Gastroesophageal sphincter (tissue), 4 donors: ENCODE results near the gene KLF8. TPM values are rescaled to one million over a fixed set of nuclear protein-coding genes. Genes with fewer than 3 reads are reported as not detected.

ENCODE experiments used
- ATAC-seq: fragments of 150-250 bp; one replicate; pipeline ENCODE4 v1.9.1; 2016; ENCODE audit warnings: mild to moderate bottlenecking, moderate library complexity
- H3K27ac ChIP-seq, 4 donors: fragments of 200-600 bp; sonication (generic) in 3 of 4; 1 replicate in 3 of 4; 2 replicates in 1 of 4; pipeline ENCODE4 v1.5.1; 2016 to 2019
- H3K27me3 ChIP-seq: fragments of 200-600 bp; sonication (generic); one replicate; pipeline ENCODE4 v1.5.1; 2019
- H3K36me3 ChIP-seq, 2 donors: fragments of 200-600 bp; sonication (generic); one replicate each; pipeline ENCODE4 v1.5.1; 2019; ENCODE audit warnings: control low read depth in 1 of 2
- H3K4me1 ChIP-seq, 3 donors: fragments of 200-600 bp; sonication (generic); 1 replicate in 2 of 3; 2 replicates in 1 of 3; pipeline ENCODE4 v1.5.1; 2016 to 2019; ENCODE audit warnings: control low read depth in 2 of 3
- H3K4me3 ChIP-seq, 2 donors: fragments of 200-600 bp; sonication (generic); one replicate each; pipeline ENCODE4 v1.5.1; 2019; ENCODE audit warnings: mild to moderate bottlenecking in 1 of 2, moderate library complexity in 1 of 2
- H3K9me3 ChIP-seq, 3 donors: fragments of 200-600 bp; sonication (generic); one replicate each; pipeline ENCODE4 v1.5.1; 2017 to 2019; ENCODE audit warnings: control low read depth in 2 of 3
- EP300 ChIP-seq: sonication (generic); formaldehyde crosslinking; IDR thresholded peaks from one replicate; pipeline ENCODE4 v1.6.1; 2017; ENCODE audit warnings: antibody characterized with exemption, mild to moderate bottlenecking
- POLR2A ChIP-seq, 2 donors: fragments of 450-650 bp; IDR thresholded peaks; one replicate each; pipeline ENCODE4 v1.6.1; 2017; ENCODE audit warnings: antibody characterized with exemption in 2 of 2, mild to moderate bottlenecking in 2 of 2, moderate library complexity in 1 of 2
- POLR2AphosphoS5 ChIP-seq: sonication (generic); formaldehyde crosslinking; IDR thresholded peaks from one replicate; pipeline ENCODE4 v1.6.1; 2017; ENCODE audit warnings: antibody characterized with exemption
- WGBS, 2 donors: methylation state at CpG; one replicate each; pipeline ENCODE4 v1.1.5; 2018; ENCODE audit warnings: low coverage in 1 of 2; 5-methylcytosine and 5-hydroxymethylcytosine counted together
- total RNA-seq, 4 donors: library from RNA; depleted of rRNA; stranded (reverse); fragments of >200 nt; gene quantifications; one replicate each; pipeline ENCODE4 v1.1.0, GENCODE V29; 2016
- TF ChIP-seq, protein P1 (sequence below), 4 experiments: fragments of 200-600 bp in 2 of 4; fragments of 450-650 bp in 2 of 4; sonication (generic) in 1 of 4; IDR thresholded peaks; one replicate each; pipeline ENCODE4 v1.5.1; 2017 to 2019; ENCODE audit warnings: antibody characterized with exemption in 4 of 4, mild to moderate bottlenecking in 2 of 4, moderate library complexity in 2 of 4

KLF8 gene
- total RNA-seq, 4 donors from 2014 or later = 10.9 to 15.1 (median 13.5) TPM

DNA sequence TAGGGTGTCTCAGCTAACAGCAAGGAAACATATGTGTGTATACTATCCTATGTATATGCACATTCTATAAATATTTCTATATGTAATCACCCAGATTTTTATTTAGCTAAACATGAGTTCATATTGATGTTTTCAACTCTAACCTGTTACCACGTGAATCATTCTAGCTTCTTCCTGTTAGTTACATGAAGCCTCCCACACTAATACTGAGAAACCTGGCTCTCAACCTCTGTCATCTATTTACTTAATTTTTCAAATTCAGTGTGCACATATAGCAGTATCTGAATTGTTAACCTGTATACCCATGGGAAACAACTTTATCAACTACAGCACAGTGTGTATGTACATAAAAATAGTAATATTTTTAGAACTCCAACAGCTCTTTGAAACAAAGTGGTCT, 57.3 kb downstream of the KLF8 start:
- Histone ChIP-seq H3K9me3 (no peaks in the 10 kb centered on the region), H3K36me3 (peaks cover 0 to 60% of the 10 kb centered on the region in 2 donors), H3K4me3 (no peak overlapping the region), H3K27ac (no peak overlapping the region), H3K4me1 (no peaks in the 10 kb centered on the region), H3K27me3 (no peaks in the 10 kb centered on the region)
- ATAC-seq = no peak
- WGBS, 2 donors = 82% methylated on average over 1 of the region's 1 CpG; no CpG with 5 or more reads in 1 of the 2 donors
- TF ChIP-seq, protein P1, sequence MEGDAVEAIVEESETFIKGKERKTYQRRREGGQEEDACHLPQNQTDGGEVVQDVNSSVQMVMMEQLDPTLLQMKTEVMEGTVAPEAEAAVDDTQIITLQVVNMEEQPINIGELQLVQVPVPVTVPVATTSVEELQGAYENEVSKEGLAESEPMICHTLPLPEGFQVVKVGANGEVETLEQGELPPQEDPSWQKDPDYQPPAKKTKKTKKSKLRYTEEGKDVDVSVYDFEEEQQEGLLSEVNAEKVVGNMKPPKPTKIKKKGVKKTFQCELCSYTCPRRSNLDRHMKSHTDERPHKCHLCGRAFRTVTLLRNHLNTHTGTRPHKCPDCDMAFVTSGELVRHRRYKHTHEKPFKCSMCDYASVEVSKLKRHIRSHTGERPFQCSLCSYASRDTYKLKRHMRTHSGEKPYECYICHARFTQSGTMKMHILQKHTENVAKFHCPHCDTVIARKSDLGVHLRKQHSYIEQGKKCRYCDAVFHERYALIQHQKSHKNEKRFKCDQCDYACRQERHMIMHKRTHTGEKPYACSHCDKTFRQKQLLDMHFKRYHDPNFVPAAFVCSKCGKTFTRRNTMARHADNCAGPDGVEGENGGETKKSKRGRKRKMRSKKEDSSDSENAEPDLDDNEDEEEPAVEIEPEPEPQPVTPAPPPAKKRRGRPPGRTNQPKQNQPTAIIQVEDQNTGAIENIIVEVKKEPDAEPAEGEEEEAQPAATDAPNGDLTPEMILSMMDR (IDR thresholded peaks at IDR 0.05) = no peak
- TF ChIP-seq EP300 = no peak
- no peak for TF ChIP-seq POLR2AphosphoS5
- no peak for TF ChIP-seq POLR2A (IDR thresholded peaks at IDR 0.05)

- H3K4me3 ChIP-seq = no peak overlapping the region
- H3K9me3 ChIP-seq = no peaks in the 10 kb centered on the region
- WGBS, 2 donors = 50 to 54% methylated on average over 1 of the region's 1 CpG
- no peaks in the 10 kb centered on the region for H3K4me1 ChIP-seq
- TF ChIP-seq POLR2AphosphoS5 (no peak), EP300 (no peak), POLR2A (IDR thresholded peaks at IDR 0.05) (no peak)
- TF ChIP-seq, protein P1 (IDR thresholded peaks at IDR 0.05) = no peak
- H3K36me3 ChIP-seq = no peaks in the 10 kb centered on the region
- ATAC-seq = no peak
- H3K27ac ChIP-seq = no peak overlapping the region
- no peaks in the 10 kb centered on the region for H3K27me3 ChIP-seq
Measured at GRCh38 chrX:56308726-56309125, 76.6 kb downstream of the KLF8 start.

- H3K4me3 ChIP-seq = no peak overlapping the region
- TF ChIP-seq EP300 = no peak
- WGBS, 2 donors = 100% methylated on average over 1 of the region's 4 CpGs; no CpG with 5 or more reads in 1 of the 2 donors
- H3K36me3 ChIP-seq = no peaks in the 10 kb centered on the region
- H3K4me1 ChIP-seq = no peaks in the 10 kb centered on the region
- H3K27me3 ChIP-seq = no peaks in the 10 kb centered on the region
- H3K27ac ChIP-seq = no peak overlapping the region
- no peak for ATAC-seq
- no peaks in the 10 kb centered on the region for H3K9me3 ChIP-seq
Measured at GRCh38 chrX:56309881-56310280, 77.7 kb downstream of the KLF8 start.

DNA sequence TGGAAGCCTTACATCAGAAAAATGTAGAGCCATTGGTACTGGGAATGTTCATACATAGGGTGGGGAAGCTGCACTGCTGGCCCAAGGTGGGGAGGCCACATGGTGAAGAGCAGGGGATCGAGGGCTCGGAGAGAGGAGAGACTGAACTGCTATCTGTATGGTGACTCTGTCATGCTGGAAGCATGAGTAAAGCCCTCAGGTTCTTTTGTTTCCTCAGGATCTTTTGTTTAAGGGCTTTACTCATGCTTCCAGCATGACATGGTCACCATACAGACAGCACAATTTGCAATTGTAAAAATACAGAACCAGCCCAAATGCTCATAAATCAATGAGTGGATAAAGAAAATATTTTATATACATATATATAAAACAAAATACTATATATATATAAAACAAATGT, 78.4 kb downstream of the KLF8 start:
- H3K36me3 ChIP-seq = no peaks in the 10 kb centered on the region
- ATAC-seq = no peak
- TF ChIP-seq EP300 (no peak), POLR2A (IDR thresholded peaks at IDR 0.05) (no peak), POLR2AphosphoS5 (no peak)
- TF ChIP-seq, protein P1 (IDR thresholded peaks at IDR 0.05) = no peak
- WGBS, 2 donors = 80% methylated on average over 2 of the region's 2 CpGs; no CpG with 5 or more reads in 1 of the 2 donors
- no peaks in the 10 kb centered on the region for H3K27me3 ChIP-seq
- H3K4me3 ChIP-seq = no peak overlapping the region
- no peak overlapping the region for H3K27ac ChIP-seq
- no peaks in the 10 kb centered on the region for H3K9me3 ChIP-seq
- no peaks in the 10 kb centered on the region for H3K4me1 ChIP-seq

DNA sequence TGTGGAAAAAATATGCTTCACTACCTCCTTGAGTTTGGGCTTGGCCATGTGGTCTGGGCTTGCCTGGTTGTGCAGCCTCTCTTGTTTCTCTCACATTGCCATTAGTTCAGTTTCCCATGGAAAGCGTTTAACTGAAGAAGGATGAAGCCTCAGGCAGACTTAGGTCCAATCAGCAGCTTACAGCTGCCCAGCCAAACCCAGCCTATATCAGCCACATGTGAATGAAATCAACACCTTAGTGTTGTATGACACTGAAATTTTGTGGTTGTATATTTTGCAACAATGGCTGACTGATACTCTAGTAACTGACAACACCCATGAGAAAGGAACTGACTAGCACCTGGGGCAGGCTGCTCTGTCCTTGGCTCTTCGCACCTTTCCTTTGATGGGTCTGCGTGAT, 81.2 kb downstream of the KLF8 start:
- 83 to 88% methylated on average over 2 of the region's 3 CpGs for WGBS, 2 donors
- ATAC-seq = no peak

More for the DNA sequence above, 81.2 kb downstream of the KLF8 start:
- H3K4me3 ChIP-seq = no peak overlapping the region
- TF ChIP-seq EP300 = no peak
- no peak for TF ChIP-seq POLR2AphosphoS5
- no peak for TF ChIP-seq POLR2A (IDR thresholded peaks at IDR 0.05)
- TF ChIP-seq, protein P1 (IDR thresholded peaks at IDR 0.05) = no peak
- H3K27ac ChIP-seq = no peak overlapping the region
- H3K9me3 ChIP-seq = no peaks in the 10 kb centered on the region
- no peaks in the 10 kb centered on the region for H3K36me3 ChIP-seq
- H3K4me1 ChIP-seq = no peaks in the 10 kb centered on the region
- H3K27me3 ChIP-seq = no peaks in the 10 kb centered on the region
